ENCODE data around the gene PAPPA2. TPM values are rescaled to one million over a fixed set of nuclear protein-coding genes. Genes with fewer than 3 reads are reported as not detected.

Gene PAPPA2
- total and polyA plus RNA-seq, 11 donors = 0.04 to 1.5 (median 0.38) TPM

GRCh38 chr1:176479971-176480370 lies 17.0 kb downstream of the PAPPA2 start:
- no peaks in the 10 kb centered on the region for H3K27me3 ChIP-seq
- H3K9me3 ChIP-seq = no peaks in the 10 kb centered on the region
- ATAC-seq = no peak
- H3K27ac ChIP-seq = no peak overlapping the region
- no peaks in the 10 kb centered on the region for H3K4me1 ChIP-seq
- DNase-seq = no peak
- H3K36me3 ChIP-seq = no peaks in the 10 kb centered on the region
- no peak overlapping the region for H3K4me3 ChIP-seq
- intact Hi-C loops (cut with DNase I) = no loop called here
- no peak for TF ChIP-seq CTCF (IDR thresholded peaks at IDR 0.05)
- no peak for TF ChIP-seq POLR2A (IDR thresholded peaks at IDR 0.05)
- WGBS, 4 donors = 40 to 52% (median 41%) methylated on average over 6 to 7 of the region's 7 CpGs

DNA sequence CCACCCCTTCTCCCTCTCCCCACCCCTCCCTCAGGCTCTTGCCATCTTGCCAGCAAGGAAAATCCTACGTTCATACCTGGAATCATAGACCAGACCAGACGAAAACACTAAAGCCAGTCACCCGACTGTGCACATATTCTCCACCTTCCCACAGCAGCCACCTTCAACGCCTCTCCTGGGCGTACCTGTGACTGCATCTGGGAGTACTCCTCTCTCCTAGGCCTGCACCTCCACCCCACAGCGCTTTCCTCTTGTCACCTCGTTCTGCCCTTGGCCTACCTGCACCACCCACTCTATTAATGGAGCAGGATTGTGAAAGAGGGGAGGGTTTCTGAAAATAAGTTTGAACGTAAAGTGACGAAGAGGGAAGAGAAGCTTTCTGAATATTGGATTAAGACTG lies 17.8 kb downstream of the PAPPA2 start:
- Histone ChIP-seq H3K4me3 (no peak overlapping the region), H3K9me3 (no peaks in the 10 kb centered on the region), H3K36me3 (no peaks in the 10 kb centered on the region), H3K27ac (no peak overlapping the region), H3K4me1 (no peaks in the 10 kb centered on the region), H3K27me3 (no peaks in the 10 kb centered on the region)
- DNase-seq (no peak), ATAC-seq (no peak)
- intact Hi-C loops (cut with DNase I) = no loop called here
- 77 to 82% (median 81%) methylated on average over 9 of the region's 9 CpGs for WGBS, 4 donors
- TF ChIP-seq CTCF (IDR thresholded peaks at IDR 0.05) = no peak
- TF ChIP-seq POLR2A (IDR thresholded peaks at IDR 0.05) = no peak

GRCh38 chr1:176485083-176485482 lies 22.1 kb downstream of the PAPPA2 start:
- intact Hi-C loops (cut with DNase I) = no loop called here

GRCh38 chr1:176494436-176494835 lies 31.5 kb downstream of the PAPPA2 start:
- TF ChIP-seq CTCF (IDR thresholded peaks at IDR 0.05) (no peak), POLR2A (IDR thresholded peaks at IDR 0.05) (no peak)
- Histone ChIP-seq H3K9me3 (no peaks in the 10 kb centered on the region), H3K36me3 (no peaks in the 10 kb centered on the region), H3K27me3 (no peaks in the 10 kb centered on the region), H3K27ac (peak overlapping the region in 7 of 12 donors; percentile 3 to 77 (median 35)), H3K4me3 (no peak overlapping the region), H3K4me1 (peaks cover 0 to 10% (median 0%) of the 10 kb centered on the region in 12 donors)
- 38 to 44% (median 42%) methylated on average over 5 of the region's 5 CpGs for WGBS, 4 donors
- intact Hi-C loops (cut with DNase I) = no loop called here
- peak; percentile 98 to 99 (median 99) for ATAC-seq
- DNase-seq = peak in 4 of 5 donors; percentile 38 to 80 (median 50)

More at GRCh38 chr1:176485083-176485482, 22.1 kb downstream of the PAPPA2 start:
- no peaks in the 10 kb centered on the region for H3K9me3 ChIP-seq
- H3K4me3 ChIP-seq = no peak overlapping the region
- H3K36me3 ChIP-seq = no peaks in the 10 kb centered on the region
- 60 to 79% (median 77%) methylated on average over 1 of the region's 1 CpG for WGBS, 4 donors
- no peak for ATAC-seq
- H3K27me3 ChIP-seq = no peaks in the 10 kb centered on the region
- TF ChIP-seq CTCF (IDR thresholded peaks at IDR 0.05) = no peak
- TF ChIP-seq POLR2A (IDR thresholded peaks at IDR 0.05) = no peak
- no peak overlapping the region for H3K27ac ChIP-seq
- no peak for DNase-seq
- no peaks in the 10 kb centered on the region for H3K4me1 ChIP-seq
